HPDE6-E6E7 (cell line): Measurements from ENCODE around the gene GPR78.

Source experiments
- DNase-seq: peaks from one replicate; pipeline ENCODE4 v3.0.0; 2011; ENCODE audit warnings: missing footprints; ENCODE audit errors: extremely low spot score

GPR78 gene

GRCh38 chr4:8546766-8547107 is 33.5 kb upstream of the GPR78 start:
- DNase-seq = no peak

GRCh38 chr4:8547108-8547911 is 32.9 kb upstream of the GPR78 start:
- no peak for DNase-seq

- no peak for DNase-seq
Observed at GRCh38 chr4:8547912-8548730, 32.1 kb upstream of the GPR78 start.

GRCh38 chr4:8548731-8549351 is 31.4 kb upstream of the GPR78 start:
- DNase-seq = no peak

- no peak for DNase-seq
Observed at GRCh38 chr4:8549352-8549931, 30.8 kb upstream of the GPR78 start.

GRCh38 chr4:8550691-8551090 is 29.5 kb upstream of the GPR78 start:
- DNase-seq = no peak

- DNase-seq = no peak
Observed at GRCh38 chr4:8552024-8552423, 28.2 kb upstream of the GPR78 start.

GRCh38 chr4:8552581-8553205 is 27.5 kb upstream of the GPR78 start:
- DNase-seq = no peak

- no peak for DNase-seq
Observed at GRCh38 chr4:8553216-8553615, 27.0 kb upstream of the GPR78 start.

GRCh38 chr4:8553991-8554405 is 26.2 kb upstream of the GPR78 start:
- no peak for DNase-seq

GRCh38 chr4:8554555-8555100 is 25.6 kb upstream of the GPR78 start:
- no peak for DNase-seq

GRCh38 chr4:8555716-8556115 is 24.5 kb upstream of the GPR78 start:
- no peak for DNase-seq

GRCh38 chr4:8556341-8557150 is 23.6 kb upstream of the GPR78 start:
- DNase-seq = no peak

- DNase-seq = no peak
Observed at GRCh38 chr4:8557151-8558076, 22.8 kb upstream of the GPR78 start.

GRCh38 chr4:8558080-8558960 is 21.9 kb upstream of the GPR78 start:
- peak; percentile 54 for DNase-seq

GRCh38 chr4:8559011-8559410 is 21.2 kb upstream of the GPR78 start:
- no peak for DNase-seq

GRCh38 chr4:8559524-8560264 is 20.5 kb upstream of the GPR78 start:
- DNase-seq = no peak
